Measurements from ENCODE around the gene RBM42. TPM values are rescaled to one million over a fixed set of nuclear protein-coding genes. Genes with fewer than 3 reads are reported as not detected.

The RBM42 gene
- total RNA-seq, 2 donors from 2014 or later, result 26.7 to 65.3 TPM

DNA sequence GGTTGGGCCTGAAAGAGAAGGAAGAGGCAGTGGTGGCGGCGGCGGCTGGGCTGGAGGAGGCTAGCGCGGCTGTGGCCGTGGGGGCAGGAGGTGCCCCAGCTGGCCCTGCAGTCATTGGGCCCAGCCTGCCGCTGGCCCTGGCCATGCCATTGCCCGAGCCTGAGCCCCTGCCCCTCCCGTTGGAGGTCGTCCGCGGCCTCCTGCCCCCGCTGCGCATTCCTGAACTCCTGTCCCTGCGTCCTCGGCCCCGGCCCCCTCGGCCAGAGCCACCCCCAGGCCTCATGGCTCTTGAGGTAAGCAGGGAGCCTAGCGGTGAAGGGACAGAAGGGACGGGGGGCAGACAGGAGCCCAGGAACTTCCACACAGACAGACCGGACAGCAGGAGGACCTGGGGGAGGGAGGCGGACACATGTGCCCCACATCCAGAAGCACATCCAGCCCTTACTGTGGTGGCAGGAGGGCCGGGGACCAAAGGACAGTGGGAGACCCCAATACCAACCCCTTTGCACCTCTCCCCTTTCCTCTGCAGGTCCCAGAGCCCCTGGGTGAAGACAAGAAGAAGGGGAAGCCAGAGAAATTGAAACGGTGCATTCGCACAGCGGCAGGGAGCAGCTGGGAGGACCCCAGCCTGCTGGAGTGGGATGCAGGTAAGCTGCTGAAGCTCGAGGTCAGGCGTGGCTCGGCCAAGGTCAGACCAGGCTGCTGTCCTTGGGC, 5.0 kb downstream of the RBM42 start:
- 87 to 92% methylated on average over 13 to 22 of the region's 29 CpGs for WGBS, 2 donors

GRCh38 chr19:35636651-35637050, 7.8 kb downstream of the RBM42 start:
- H3K27me3 ChIP-seq, result no peaks in the 10 kb centered on the region
- WGBS, 2 donors, result 94 to 96% methylated on average over 3 of the region's 3 CpGs
- TF ChIP-seq POLR2A (IDR thresholded peaks at IDR 0.05), result no peak
- TF ChIP-seq, protein P1, sequence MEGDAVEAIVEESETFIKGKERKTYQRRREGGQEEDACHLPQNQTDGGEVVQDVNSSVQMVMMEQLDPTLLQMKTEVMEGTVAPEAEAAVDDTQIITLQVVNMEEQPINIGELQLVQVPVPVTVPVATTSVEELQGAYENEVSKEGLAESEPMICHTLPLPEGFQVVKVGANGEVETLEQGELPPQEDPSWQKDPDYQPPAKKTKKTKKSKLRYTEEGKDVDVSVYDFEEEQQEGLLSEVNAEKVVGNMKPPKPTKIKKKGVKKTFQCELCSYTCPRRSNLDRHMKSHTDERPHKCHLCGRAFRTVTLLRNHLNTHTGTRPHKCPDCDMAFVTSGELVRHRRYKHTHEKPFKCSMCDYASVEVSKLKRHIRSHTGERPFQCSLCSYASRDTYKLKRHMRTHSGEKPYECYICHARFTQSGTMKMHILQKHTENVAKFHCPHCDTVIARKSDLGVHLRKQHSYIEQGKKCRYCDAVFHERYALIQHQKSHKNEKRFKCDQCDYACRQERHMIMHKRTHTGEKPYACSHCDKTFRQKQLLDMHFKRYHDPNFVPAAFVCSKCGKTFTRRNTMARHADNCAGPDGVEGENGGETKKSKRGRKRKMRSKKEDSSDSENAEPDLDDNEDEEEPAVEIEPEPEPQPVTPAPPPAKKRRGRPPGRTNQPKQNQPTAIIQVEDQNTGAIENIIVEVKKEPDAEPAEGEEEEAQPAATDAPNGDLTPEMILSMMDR (IDR thresholded peaks at IDR 0.05), result no peak
- H3K4me1 ChIP-seq, result no peaks in the 10 kb centered on the region
- H3K4me3 ChIP-seq, result no peak overlapping the region
- H3K9me3 ChIP-seq, result no peaks in the 10 kb centered on the region
- intact Hi-C loops (cut with DNase I), result no loop called here
- H3K27ac ChIP-seq, result no peak overlapping the region
- peaks cover 0 to 38% of the 10 kb centered on the region in 2 donors for H3K36me3 ChIP-seq (replicated peaks in 1 of 2; ENCODE audit: insufficient read depth in 1 of 2, low read depth in 2 of 2)
- DNase-seq (no peak), ATAC-seq (no peak)

More for the DNA sequence above, 5.0 kb downstream of the RBM42 start:
- Histone ChIP-seq H3K9me3 (no peaks in the 10 kb centered on the region), H3K36me3 (replicated peaks in 1 of 2; ENCODE audit: insufficient read depth in 1 of 2, low read depth in 2 of 2) (peaks cover 0 to 45% of the 10 kb centered on the region in 2 donors), H3K4me1 (peaks cover 17% of the 10 kb centered on the region), H3K4me3 (no peak overlapping the region), H3K27me3 (no peaks in the 10 kb centered on the region), H3K27ac (no peak overlapping the region)
- ATAC-seq (no peak), DNase-seq (no peak)
- no peak for TF ChIP-seq POLR2A (IDR thresholded peaks at IDR 0.05)
- TF ChIP-seq, protein P1 (IDR thresholded peaks at IDR 0.05), result no peak
- intact Hi-C loops (cut with DNase I), result no loop called here

DNA sequence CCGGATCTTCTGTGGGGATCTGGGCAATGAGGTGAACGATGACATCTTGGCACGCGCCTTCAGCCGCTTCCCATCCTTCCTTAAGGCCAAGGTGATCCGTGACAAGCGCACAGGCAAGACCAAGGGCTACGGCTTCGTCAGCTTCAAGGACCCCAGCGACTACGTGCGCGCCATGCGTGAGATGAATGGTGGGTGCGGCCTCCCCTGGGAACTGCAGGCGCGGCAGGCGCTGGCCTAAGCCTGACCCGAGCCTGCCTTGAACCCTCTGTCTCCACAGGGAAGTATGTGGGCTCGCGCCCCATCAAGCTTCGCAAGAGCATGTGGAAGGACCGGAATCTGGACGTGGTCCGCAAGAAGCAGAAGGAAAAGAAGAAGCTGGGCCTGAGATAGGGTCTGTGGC, 8.3 kb downstream of the RBM42 start:
- intact Hi-C loops (cut with DNase I), result no loop called here
- no peak for ATAC-seq
- no peak for TF ChIP-seq POLR2A (IDR thresholded peaks at IDR 0.05)
- TF ChIP-seq, protein P1 (IDR thresholded peaks at IDR 0.05), result no peak
- Histone ChIP-seq H3K27me3 (no peaks in the 10 kb centered on the region), H3K27ac (no peak overlapping the region), H3K4me3 (no peak overlapping the region), H3K36me3 (replicated peaks in 1 of 2; ENCODE audit: insufficient read depth in 1 of 2, low read depth in 2 of 2) (peaks cover 0 to 38% of the 10 kb centered on the region in 2 donors), H3K9me3 (no peaks in the 10 kb centered on the region), H3K4me1 (peaks cover 2% of the 10 kb centered on the region)
- no peak for DNase-seq
- 93 to 97% methylated on average over 22 to 23 of the region's 25 CpGs for WGBS, 2 donors

DNA sequence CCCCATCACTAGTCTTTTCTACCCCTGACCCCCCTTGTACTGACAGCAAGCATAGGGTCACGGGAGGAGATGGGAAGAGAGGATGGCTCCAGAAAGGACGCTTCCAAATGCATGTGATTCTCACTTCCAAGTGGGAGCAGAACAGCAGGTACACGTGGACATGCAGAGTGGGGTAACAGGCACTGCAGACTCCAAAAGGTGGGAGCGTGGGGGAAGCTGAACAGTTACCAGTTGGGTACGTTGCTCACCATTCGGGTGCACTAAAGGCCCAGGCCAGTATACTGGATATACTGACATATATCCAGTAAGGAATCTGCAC, 10.4 kb downstream of the RBM42 start:
- WGBS, 2 donors, result 64 to 67% methylated on average over 6 of the region's 6 CpGs
- ATAC-seq, result no peak
- intact Hi-C loops (cut with DNase I), result no loop called here

More for the DNA sequence above, 10.4 kb downstream of the RBM42 start:
- peaks cover 0 to 24% of the 10 kb centered on the region in 2 donors for H3K36me3 ChIP-seq (replicated peaks in 1 of 2; ENCODE audit: insufficient read depth in 1 of 2, low read depth in 2 of 2)
- no peak overlapping the region for H3K4me3 ChIP-seq
- TF ChIP-seq POLR2A (IDR thresholded peaks at IDR 0.05), result no peak
- TF ChIP-seq, protein P1 (IDR thresholded peaks at IDR 0.05), result no peak
- H3K4me1 ChIP-seq, result peaks cover 13% of the 10 kb centered on the region
- H3K27ac ChIP-seq, result no peak overlapping the region
- H3K27me3 ChIP-seq, result no peaks in the 10 kb centered on the region
- no peaks in the 10 kb centered on the region for H3K9me3 ChIP-seq
- no peak for DNase-seq

Data from body of pancreas (tissue), 4 donors.